Activated naive CD4-positive, alpha-beta T cell treated with anti-CD3 and anti-CD28 coated beads, Interleukin-2, amount 50 U/mL, for 24 hours (primary cell): ENCODE data around the gene DSCAM.

Experiments
- H3K27ac Mint-ChIP-seq: one replicate; pipeline ENCODE4 v1.8.0; 2021; ENCODE audit warnings: mild to moderate bottlenecking, mixed read lengths
- H3K27me3 Mint-ChIP-seq: one replicate; pipeline ENCODE4 v1.8.0; 2021; ENCODE audit warnings: mixed read lengths
- H3K36me3 Mint-ChIP-seq: one replicate; pipeline ENCODE4 v1.8.0; 2021; ENCODE audit warnings: mixed read lengths
- H3K4me1 Mint-ChIP-seq: one replicate; pipeline ENCODE4 v1.8.0; 2021; ENCODE audit warnings: mixed read lengths
- H3K4me3 Mint-ChIP-seq: one replicate; pipeline ENCODE4 v1.8.0; 2021; ENCODE audit warnings: mild to moderate bottlenecking, mixed read lengths
- H3K9me3 Mint-ChIP-seq: one replicate; pipeline ENCODE4 v1.8.0; 2021; ENCODE audit warnings: mixed read lengths

DSCAM gene

DNA sequence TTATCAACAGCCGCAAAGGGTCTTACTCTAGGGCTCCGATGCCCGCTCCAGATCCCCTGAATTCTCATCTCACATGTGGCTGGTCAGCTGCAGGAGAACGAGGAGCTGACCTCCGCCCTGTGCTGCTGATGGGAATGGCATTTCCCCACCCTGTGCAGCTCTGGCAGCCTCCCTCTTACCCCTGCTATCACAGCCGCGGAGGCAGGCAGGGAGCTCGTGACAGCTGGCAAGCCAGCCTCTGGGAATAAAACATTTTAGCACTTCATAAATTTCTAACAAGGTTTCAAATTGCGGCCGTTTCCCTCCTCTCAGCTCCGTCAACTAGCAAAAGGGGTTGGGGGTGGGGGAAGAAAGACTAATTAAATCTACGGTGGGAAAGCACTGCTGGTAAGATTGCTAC lies 81.1 kb downstream of the DSCAM start:
- Mint-ChIP-seq H3K9me3 (no peaks in the 10 kb centered on the region), H3K27ac (no peak overlapping the region), H3K27me3 (no peaks in the 10 kb centered on the region), H3K36me3 (no peaks in the 10 kb centered on the region), H3K4me3 (no peak overlapping the region), H3K4me1 (no peaks in the 10 kb centered on the region)

DNA sequence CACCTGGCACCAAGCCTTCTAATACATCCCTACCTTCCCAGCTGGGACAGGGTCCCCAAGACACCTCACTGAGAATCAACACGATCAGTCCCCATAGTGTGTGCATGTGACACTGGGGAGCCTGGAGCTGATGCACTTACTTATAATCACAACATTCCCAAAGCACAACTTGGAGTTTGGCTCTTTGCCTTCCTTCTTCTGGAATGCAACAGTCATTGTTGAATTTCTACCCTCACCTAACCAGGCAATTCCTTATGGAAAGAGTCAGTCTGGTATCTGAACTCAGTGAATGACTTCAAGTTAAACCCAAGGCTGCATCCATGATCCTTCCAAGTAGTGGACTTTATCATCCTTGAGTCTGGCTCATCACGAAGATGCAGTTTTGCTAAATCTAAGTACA lies 86.1 kb downstream of the DSCAM start:
- H3K27me3 Mint-ChIP-seq = peaks cover 1% of the 10 kb centered on the region
- H3K4me1 Mint-ChIP-seq = no peaks in the 10 kb centered on the region
- no peak overlapping the region for H3K27ac Mint-ChIP-seq
- no peak overlapping the region for H3K4me3 Mint-ChIP-seq
- H3K36me3 Mint-ChIP-seq = no peaks in the 10 kb centered on the region
- H3K9me3 Mint-ChIP-seq = no peaks in the 10 kb centered on the region

DNA sequence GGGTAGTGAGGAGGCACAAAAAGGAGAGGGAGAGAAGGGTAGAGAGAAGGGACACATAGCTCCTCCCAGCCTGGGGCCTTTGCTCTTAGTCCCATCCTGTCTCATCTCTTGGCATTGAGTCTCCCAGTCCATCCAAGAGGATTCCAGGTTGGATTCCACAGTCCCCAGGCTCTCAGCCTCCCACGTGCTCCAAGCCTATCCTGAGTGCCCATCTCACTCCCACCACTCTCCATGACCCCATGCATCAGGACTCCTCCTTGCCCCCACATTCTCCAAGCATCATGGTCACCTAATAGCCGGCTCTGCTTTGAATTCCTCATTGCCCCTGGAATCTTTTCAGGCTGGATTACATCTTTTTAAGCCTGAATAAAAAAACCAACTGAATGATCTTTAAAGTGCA lies 87.9 kb downstream of the DSCAM start:
- no peaks in the 10 kb centered on the region for H3K4me1 Mint-ChIP-seq

DNA sequence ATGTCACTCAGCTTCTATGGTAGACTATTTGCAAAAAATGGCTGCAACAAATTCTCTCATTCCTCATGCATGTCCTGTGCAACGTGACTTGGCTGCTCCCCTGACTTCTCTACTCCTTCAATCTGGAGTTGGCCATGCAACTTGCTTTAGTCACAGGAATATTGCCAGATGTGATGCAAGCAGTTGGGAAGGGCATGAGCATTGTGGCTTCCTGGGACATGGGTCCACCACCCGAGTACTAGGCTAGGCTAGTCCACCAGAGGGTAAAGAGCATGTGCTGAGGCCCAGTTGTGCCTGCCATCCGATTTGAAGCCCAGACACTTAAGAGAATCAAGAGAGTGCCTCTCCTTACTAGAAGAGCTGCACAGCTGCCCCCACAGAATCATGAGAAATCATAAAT lies 89.6 kb downstream of the DSCAM start:
- no peaks in the 10 kb centered on the region for H3K9me3 Mint-ChIP-seq
- H3K4me1 Mint-ChIP-seq = no peaks in the 10 kb centered on the region
- no peaks in the 10 kb centered on the region for H3K36me3 Mint-ChIP-seq
- H3K4me3 Mint-ChIP-seq = no peak overlapping the region
- H3K27ac Mint-ChIP-seq = no peak overlapping the region
- peaks cover 7% of the 10 kb centered on the region for H3K27me3 Mint-ChIP-seq

More for the DNA sequence above, 87.9 kb downstream of the DSCAM start:
- Mint-ChIP-seq H3K27ac (no peak overlapping the region), H3K4me3 (no peak overlapping the region), H3K9me3 (no peaks in the 10 kb centered on the region), H3K27me3 (peaks cover 3% of the 10 kb centered on the region), H3K36me3 (no peaks in the 10 kb centered on the region)

DNA sequence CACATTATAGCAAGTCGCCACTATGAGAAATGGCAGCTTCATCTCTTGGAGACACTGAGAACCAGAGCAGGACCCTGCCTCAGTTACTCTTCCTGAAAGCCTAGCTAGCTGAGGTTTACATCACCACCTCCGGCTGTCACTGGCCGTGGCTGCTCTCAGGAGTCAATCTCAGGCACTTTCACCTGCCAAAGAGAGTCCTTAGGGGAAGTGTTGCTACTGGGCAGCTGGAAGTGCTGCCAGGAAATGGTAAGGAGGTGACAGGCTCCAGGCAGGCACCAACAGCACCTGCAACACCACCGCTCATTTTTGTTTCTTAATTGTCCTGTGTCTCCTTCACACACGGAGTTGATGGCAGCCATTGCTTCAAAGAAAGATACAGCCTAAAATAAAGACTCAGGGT lies 92.5 kb downstream of the DSCAM start:
- no peaks in the 10 kb centered on the region for H3K4me1 Mint-ChIP-seq
- no peaks in the 10 kb centered on the region for H3K9me3 Mint-ChIP-seq
- no peak overlapping the region for H3K27ac Mint-ChIP-seq
- H3K36me3 Mint-ChIP-seq = no peaks in the 10 kb centered on the region
- H3K27me3 Mint-ChIP-seq = peaks cover 7% of the 10 kb centered on the region
- H3K4me3 Mint-ChIP-seq = no peak overlapping the region

DNA sequence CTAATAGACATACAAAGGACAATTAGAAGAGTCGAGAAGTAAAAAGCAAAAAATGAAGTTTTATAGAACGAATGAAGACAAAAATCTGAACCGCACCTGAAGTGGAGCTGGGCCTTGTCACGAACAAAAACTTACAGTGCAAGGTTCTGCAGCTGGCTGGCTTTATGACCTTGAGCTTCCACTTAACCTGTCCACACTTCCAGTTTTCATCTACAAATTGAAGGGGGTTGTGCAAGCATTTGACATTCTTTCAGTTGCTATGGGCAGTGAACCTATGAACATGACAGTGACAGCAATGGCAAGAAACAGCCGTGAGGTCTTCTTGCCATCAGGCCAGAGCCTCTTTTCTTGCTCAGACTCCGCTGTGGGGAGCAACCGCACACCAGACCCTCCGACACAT lies 93.2 kb downstream of the DSCAM start:
- Mint-ChIP-seq H3K36me3 (no peaks in the 10 kb centered on the region), H3K9me3 (no peaks in the 10 kb centered on the region), H3K27ac (no peak overlapping the region), H3K27me3 (peaks cover 7% of the 10 kb centered on the region), H3K4me3 (no peak overlapping the region), H3K4me1 (no peaks in the 10 kb centered on the region)

DNA sequence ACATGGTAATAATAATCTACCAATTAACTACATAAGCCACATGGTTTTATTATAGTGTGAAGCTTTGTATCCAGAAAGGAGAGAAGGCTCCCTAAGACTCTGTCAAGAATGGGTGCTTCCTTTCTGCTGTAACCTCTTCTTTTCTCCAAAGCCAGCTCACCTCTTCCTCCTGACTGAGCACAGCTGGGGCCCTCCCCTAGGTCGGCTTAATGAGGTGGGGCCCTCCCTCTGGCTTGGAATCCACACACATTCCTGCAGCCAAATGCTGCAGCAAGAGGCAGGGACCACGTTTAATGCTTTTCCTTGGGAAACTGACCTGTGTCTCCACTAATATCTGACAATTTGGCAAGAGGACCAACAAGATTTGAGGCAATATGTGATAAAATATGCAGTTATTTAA lies 94.8 kb downstream of the DSCAM start:
- Mint-ChIP-seq H3K36me3 (no peaks in the 10 kb centered on the region), H3K4me1 (no peaks in the 10 kb centered on the region), H3K9me3 (no peaks in the 10 kb centered on the region), H3K27ac (no peak overlapping the region), H3K27me3 (peaks cover 6% of the 10 kb centered on the region), H3K4me3 (no peak overlapping the region)

DNA sequence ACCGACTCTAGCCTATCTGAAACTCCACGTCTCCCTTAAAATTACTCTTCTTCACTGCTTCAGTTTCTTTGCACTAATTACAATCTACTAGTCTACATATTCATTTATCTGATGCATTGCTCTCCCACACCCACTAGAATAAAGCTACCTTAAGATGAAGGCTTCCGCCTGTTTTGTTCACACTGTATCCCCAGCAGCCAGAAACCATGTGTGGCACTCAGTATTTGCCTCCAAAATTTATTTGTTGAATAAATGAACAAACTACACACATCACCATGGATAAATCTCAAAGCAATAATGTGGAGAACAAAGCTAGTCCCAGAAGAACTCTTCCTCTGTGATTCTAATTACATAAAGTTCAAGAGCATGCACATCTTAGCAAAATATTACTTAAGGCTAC lies 95.7 kb downstream of the DSCAM start:
- H3K27me3 Mint-ChIP-seq = peaks cover 6% of the 10 kb centered on the region
- H3K4me1 Mint-ChIP-seq = no peaks in the 10 kb centered on the region
- H3K9me3 Mint-ChIP-seq = no peaks in the 10 kb centered on the region
- no peak overlapping the region for H3K27ac Mint-ChIP-seq
- H3K4me3 Mint-ChIP-seq = no peak overlapping the region
- H3K36me3 Mint-ChIP-seq = no peaks in the 10 kb centered on the region

DNA sequence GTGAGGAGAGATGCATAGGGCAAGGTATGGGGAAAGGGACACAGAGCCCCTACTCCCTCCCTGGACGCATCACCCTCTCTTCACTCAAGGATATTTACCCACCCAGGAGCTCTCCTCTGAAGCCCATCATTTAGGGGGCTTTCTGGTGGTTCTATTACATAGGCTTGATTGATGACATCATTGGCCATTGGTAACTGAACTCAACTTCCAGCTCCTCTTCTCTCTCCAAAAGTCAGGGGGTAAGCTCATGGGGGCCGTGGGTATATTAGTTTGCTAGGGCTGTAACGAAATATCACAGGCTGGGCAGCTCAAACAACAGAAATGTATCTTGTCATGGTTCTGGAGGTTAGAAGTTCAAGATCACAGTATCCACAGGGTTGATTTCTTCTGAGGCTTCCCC lies 110.8 kb downstream of the DSCAM start:
- Mint-ChIP-seq H3K4me3 (no peak overlapping the region), H3K27me3 (peaks cover 2% of the 10 kb centered on the region), H3K9me3 (no peaks in the 10 kb centered on the region), H3K4me1 (no peaks in the 10 kb centered on the region), H3K36me3 (no peaks in the 10 kb centered on the region), H3K27ac (no peak overlapping the region)

DNA sequence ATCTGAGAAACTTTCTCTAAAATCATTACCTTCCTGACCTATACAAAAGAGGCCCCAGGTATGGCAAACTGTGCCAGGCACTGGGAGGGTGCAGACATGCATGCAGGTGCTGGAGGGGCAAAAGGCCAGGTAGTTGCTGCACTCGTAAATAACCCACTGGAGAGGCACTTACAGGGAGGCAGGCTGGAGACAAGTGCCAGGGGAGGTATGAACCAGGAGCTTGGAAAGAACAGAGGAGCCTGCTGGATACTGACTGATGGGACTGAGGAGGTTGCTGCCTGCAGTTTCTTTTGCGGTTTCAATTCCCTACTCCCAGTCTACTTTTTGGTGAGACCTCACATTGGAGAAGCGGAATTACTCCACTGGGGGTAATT lies 113.9 kb downstream of the DSCAM start:
- Mint-ChIP-seq H3K36me3 (no peaks in the 10 kb centered on the region), H3K27me3 (peaks cover 2% of the 10 kb centered on the region), H3K4me3 (no peak overlapping the region), H3K9me3 (no peaks in the 10 kb centered on the region), H3K4me1 (no peaks in the 10 kb centered on the region), H3K27ac (no peak overlapping the region)

DNA sequence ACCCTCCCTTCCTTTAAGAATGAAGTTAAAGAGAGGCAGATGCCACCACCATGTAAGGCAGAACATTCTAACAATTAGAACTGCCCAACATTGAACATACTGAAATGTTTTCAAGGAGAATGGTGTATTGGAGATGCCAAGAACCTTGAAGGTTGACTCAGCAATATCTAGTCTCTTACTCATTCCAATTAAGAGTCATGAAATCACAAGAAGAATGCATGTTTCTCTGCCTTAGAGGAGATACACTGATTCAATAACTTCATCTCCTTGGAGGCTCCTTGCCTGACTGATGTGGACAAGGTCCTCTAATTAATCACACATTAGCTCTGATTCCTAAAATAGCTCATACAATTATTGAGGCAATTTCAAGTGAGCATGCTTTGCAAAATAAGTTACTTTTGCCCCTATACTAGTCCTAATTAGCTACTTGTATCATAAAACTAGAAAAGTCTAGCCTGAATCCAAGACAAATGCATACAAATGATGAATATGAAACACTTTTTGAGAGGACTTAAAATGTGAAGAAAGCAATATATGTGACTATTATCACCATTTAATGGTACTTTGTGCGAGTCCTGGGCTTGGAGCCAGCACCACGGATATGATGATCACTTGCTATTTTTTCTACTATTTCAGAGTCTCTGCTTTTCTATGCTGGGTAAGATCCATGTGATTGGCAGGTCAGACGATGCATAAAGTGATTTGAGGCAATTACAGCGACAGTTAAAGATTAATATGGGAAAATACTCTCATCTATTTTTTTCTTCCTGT lies 114.5 kb downstream of the DSCAM start:
- H3K27ac Mint-ChIP-seq = no peak overlapping the region

DNA sequence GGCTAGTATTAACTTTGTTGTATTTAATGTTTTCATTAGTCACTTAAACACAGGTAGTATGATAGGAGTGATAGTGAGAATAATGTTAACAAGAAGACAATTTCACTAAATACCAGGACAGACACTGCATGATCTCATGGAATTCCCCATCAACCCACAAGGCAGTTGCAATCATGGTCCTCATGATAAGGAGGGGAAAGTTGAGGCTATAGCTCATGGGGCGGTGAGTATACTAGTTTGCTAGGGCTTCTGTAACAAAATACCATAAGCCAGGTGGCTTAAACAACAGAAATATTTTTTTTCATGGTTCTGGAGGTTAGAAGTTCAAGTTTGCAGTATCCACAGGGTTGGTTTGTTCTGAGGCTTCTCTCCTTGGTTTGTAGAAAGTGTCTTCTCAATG lies 115.8 kb downstream of the DSCAM start:
- Mint-ChIP-seq H3K9me3 (no peaks in the 10 kb centered on the region), H3K36me3 (no peaks in the 10 kb centered on the region), H3K4me3 (no peak overlapping the region), H3K27ac (no peak overlapping the region), H3K4me1 (no peaks in the 10 kb centered on the region), H3K27me3 (peaks cover 2% of the 10 kb centered on the region)

More for the DNA sequence above, 114.5 kb downstream of the DSCAM start:
- no peak overlapping the region for H3K4me3 Mint-ChIP-seq
- no peaks in the 10 kb centered on the region for H3K9me3 Mint-ChIP-seq
- no peaks in the 10 kb centered on the region for H3K36me3 Mint-ChIP-seq
- H3K27me3 Mint-ChIP-seq = peaks cover 2% of the 10 kb centered on the region
- no peaks in the 10 kb centered on the region for H3K4me1 Mint-ChIP-seq

DNA sequence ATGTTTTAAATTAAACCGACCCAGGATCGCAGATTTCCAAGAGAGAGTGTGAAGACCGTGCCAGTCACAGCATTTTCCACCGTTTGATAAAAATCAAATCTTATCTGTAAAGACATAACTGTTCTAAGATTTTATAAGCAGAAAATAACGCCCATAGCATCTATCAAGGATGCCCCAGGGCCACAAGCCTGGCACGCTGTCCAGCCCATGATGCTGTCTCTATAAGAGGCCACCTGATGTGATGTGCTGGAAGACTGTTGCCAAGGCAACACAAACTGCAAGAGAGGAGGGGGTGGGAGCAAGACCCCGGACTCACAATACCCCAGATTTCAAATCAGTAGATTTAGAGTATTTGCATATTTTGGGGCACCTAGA lies 116.5 kb downstream of the DSCAM start:
- Mint-ChIP-seq H3K9me3 (no peaks in the 10 kb centered on the region), H3K4me3 (no peak overlapping the region), H3K36me3 (no peaks in the 10 kb centered on the region), H3K4me1 (no peaks in the 10 kb centered on the region), H3K27ac (no peak overlapping the region), H3K27me3 (no peaks in the 10 kb centered on the region)

DNA sequence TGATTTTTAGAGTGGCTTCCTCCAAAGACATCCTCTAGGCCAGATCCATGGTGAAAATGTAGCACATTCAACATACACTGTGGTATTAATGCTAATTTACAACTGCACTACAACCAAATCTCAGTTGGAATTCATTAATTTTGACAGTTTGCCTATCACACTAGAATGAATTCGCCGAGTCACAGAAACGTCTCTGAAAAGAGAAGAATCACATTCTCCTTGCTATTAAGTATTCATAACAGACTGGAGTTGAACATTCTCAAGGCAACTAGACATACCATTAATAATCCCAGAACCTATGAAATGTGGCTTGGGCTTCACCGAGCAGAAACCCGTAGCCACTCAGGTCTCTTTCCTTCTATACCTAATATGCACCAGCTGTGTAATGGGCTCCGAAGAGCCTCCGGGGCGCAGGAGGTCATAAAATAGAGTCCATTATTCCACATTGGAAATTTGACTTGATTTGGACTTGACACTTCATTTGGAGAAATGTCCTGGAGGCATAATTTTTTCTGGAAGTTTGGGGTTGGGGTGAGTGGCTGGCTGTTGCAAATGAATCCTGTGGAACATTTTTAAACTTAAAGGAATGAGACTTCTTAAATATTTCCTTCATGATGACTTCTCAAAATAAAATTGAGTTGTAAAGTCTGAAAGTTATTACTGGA lies 117.1 kb downstream of the DSCAM start:
- no peaks in the 10 kb centered on the region for H3K9me3 Mint-ChIP-seq
- no peaks in the 10 kb centered on the region for H3K4me1 Mint-ChIP-seq
- no peak overlapping the region for H3K27ac Mint-ChIP-seq
- no peaks in the 10 kb centered on the region for H3K36me3 Mint-ChIP-seq
- H3K4me3 Mint-ChIP-seq = no peak overlapping the region
- H3K27me3 Mint-ChIP-seq = no peaks in the 10 kb centered on the region

DNA sequence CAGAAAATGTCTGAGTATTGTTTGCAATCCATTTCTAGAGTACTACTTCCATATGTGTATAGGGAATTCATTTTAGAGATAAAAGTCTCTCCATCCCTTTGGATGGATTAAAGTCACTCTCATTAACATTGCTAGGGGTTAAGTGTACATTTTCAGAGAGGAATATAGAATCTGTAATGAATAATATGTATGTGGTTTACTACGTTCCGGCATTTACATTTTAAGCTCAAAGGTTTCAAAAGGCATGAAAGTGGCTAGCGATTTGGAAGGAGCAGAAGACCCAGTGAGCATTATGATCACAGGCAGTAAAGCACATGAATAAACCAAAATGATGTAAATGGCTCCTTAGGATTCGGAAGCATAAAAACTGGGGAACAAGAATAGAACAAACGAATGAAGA lies 123.0 kb downstream of the DSCAM start:
- peaks cover 17% of the 10 kb centered on the region for H3K9me3 Mint-ChIP-seq
- H3K4me3 Mint-ChIP-seq = no peak overlapping the region
- H3K27me3 Mint-ChIP-seq = no peaks in the 10 kb centered on the region
- H3K4me1 Mint-ChIP-seq = no peaks in the 10 kb centered on the region
- H3K27ac Mint-ChIP-seq = no peak overlapping the region
- H3K36me3 Mint-ChIP-seq = no peaks in the 10 kb centered on the region

DNA sequence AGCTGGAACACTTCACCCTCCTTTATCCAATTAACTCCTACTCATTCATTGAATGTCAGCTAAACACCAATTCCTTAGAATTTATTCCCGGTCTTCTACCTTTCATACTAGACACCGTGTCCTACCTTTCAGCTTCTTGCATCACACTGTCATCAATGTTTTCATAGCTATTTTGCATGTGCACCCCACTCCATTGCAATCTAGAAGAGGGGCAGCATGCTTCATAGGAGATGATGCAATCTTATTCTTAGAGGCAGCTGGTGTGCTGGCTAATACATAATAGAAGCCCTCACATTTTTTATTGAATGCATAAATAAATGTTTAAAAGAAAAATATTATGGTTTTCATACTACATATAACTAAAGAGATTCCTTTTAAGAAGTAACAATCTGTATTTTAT lies 123.6 kb downstream of the DSCAM start:
- no peak overlapping the region for H3K4me3 Mint-ChIP-seq
- no peaks in the 10 kb centered on the region for H3K27me3 Mint-ChIP-seq
- no peaks in the 10 kb centered on the region for H3K4me1 Mint-ChIP-seq
- peaks cover 19% of the 10 kb centered on the region for H3K9me3 Mint-ChIP-seq
- no peaks in the 10 kb centered on the region for H3K36me3 Mint-ChIP-seq
- H3K27ac Mint-ChIP-seq = no peak overlapping the region

DNA sequence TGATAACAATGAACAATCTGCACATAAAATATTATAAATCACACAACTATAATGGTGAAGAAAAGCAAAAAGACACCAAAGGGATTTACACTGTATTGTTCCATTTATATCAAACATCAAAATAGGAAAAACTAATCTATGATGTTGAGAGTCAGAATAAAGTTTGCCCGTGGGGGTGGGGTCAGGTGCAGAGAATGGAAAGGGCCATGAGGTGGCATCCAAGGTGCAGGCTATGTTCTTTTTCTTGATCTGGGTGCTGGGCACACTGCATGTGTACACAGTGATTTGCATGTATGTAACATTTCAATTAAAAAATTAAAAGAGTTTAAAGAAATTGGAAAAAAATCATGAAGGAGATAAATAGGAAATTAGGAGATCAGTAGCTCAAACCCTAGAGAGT lies 127.3 kb downstream of the DSCAM start:
- Mint-ChIP-seq H3K36me3 (no peaks in the 10 kb centered on the region), H3K4me3 (no peak overlapping the region), H3K27ac (no peak overlapping the region), H3K9me3 (peaks cover 27% of the 10 kb centered on the region), H3K4me1 (no peaks in the 10 kb centered on the region), H3K27me3 (no peaks in the 10 kb centered on the region)
